Astrocyte of the cerebellum (primary cell): Measurements from ENCODE around the gene TREX2.

Source experiments
- DNase-seq: peaks from one replicate; pipeline ENCODE4 v3.0.0-alpha.2; 2011; ENCODE audit warnings: low read depth
- H3K4me3 ChIP-seq: 2 replicates; pipeline ENCODE4 v1.5.1; 2011; ENCODE audit warnings: mild to moderate bottlenecking, low read depth, low read length, moderate library complexity
- in situ Hi-C: cut with HindIII; loops from 2 replicates; pipeline ENCODE4 v1.10.0; 2017; ENCODE audit warnings: low sequenced_read_pairs
- TF ChIP-seq, protein P1 (sequence below): IDR thresholded peaks from 2 replicates; pipeline ENCODE4 v1.5.1; 2012; ENCODE audit warnings: low read length, low read depth, moderate library complexity, mild to moderate bottlenecking; ENCODE audit errors: missing control alignments

TREX2 gene

DNA sequence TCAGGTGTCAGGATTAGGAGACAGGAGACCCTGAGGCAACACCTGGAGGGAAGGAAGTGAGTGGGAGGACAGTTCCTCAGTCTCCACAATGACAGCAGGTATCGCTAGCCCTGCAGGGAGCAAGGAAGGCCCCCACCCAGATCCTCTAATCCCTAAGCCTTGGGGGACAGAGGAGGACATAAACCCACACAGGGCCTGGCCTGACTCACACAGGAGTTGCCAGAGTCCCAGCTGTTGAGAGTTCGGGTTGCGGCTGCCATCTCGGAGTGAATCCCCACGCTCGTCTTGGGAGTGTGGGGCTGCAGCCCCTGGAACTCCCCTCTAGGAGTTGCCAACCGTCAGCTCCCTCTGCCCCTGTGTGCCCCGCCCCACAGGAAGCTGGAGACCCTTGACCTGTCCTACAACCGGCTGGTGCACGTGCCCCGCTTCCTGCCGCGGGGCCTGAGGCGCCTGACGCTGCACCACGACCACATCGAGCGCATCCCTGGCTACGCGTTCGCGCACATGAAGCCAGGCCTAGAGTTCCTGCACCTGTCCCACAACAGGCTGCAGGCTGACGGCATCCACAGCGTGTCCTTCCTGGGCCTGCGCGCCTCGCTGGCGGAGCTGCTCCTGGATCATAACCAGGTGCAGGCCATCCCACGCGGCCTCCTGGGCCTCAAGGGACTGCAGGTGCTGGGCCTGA lies 39.7 kb upstream of the TREX2 start:
- no peak overlapping the region for H3K4me3 ChIP-seq
- in situ Hi-C loops = no loop called here
- DNase-seq = no peak
- TF ChIP-seq, protein P1, sequence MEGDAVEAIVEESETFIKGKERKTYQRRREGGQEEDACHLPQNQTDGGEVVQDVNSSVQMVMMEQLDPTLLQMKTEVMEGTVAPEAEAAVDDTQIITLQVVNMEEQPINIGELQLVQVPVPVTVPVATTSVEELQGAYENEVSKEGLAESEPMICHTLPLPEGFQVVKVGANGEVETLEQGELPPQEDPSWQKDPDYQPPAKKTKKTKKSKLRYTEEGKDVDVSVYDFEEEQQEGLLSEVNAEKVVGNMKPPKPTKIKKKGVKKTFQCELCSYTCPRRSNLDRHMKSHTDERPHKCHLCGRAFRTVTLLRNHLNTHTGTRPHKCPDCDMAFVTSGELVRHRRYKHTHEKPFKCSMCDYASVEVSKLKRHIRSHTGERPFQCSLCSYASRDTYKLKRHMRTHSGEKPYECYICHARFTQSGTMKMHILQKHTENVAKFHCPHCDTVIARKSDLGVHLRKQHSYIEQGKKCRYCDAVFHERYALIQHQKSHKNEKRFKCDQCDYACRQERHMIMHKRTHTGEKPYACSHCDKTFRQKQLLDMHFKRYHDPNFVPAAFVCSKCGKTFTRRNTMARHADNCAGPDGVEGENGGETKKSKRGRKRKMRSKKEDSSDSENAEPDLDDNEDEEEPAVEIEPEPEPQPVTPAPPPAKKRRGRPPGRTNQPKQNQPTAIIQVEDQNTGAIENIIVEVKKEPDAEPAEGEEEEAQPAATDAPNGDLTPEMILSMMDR = no peak

DNA sequence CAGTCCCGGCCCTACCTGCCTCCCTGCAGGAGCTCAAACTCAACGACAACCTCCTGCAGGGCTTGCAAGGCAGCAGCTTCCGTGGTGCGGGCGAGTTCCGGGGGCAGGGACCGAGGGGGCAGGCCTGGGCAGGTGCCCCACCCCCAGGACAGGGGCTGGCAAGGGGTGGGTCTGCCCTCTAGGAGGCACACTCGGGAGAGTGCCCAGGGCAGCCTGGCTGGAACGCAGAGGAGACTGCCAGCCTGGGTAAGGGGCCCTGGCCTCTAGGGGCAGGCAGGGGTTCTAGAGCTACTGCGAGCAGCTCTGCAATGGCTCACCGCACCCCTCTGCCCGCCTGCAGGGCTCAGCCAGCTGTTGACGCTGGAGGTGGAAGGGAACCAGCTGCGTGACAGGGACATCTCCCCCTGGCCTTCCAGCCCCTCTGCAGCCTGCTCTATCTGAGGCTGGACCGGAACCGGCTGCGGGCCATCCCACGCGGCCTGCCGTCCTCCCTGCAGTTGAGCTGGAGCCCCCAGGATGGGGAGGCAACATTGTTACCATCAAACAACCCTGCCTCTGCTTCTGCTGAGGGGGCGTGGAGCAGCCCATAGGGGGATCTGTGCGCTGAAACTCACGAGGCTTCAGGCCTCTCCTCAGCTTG lies 36.6 kb upstream of the TREX2 start:
- DNase-seq = no peak
- in situ Hi-C loops = no loop called here
- TF ChIP-seq, protein P1 = no peak

DNA sequence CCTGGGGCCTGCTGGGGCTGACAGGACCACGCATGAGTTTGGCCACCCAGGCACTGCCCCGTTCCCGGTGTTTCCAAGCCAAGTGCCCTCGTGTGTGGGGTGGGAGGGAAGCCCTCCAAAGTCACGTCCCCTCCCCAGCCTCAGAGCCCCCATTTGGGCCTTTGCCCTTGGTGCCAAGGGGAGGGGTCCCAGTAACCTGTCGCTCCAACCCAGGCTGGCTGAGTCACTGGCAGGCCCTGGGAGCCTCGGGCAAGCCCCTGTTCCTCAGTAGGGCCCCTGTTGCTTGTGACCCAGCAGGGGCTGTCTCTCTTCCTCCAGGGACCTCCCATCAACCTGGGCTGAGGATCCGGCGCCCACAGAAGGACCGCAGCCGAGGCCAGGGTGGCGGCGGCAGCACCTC lies 35.2 kb upstream of the TREX2 start:
- TF ChIP-seq, protein P1 = no peak
- DNase-seq = no peak
- H3K4me3 ChIP-seq = no peak overlapping the region
- in situ Hi-C loops = no loop called here

More for the DNA sequence above, 36.6 kb upstream of the TREX2 start:
- no peak overlapping the region for H3K4me3 ChIP-seq

DNA sequence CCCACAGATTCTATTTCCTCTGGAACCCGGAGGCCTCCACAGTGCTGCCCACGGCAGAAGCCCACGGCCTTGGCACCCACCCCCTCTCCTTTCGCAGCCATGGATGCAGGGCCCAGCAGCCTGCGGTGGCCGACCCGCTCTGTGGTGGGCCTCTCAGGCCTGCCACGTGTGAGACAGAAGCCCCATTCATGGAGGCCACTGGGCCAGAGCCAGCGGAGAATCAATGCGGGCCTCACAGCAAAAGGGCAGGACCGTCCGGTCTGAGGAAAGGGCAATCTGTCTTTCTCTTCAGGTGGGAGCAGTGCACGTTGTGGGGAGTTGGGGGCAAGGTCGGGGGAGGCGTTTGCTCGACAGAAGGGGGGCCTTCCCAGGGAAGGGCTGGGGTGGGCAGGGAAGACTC lies 32.9 kb upstream of the TREX2 start:
- in situ Hi-C loops = no loop called here
- no peak overlapping the region for H3K4me3 ChIP-seq
- no peak for DNase-seq
- TF ChIP-seq, protein P1 = no peak

DNA sequence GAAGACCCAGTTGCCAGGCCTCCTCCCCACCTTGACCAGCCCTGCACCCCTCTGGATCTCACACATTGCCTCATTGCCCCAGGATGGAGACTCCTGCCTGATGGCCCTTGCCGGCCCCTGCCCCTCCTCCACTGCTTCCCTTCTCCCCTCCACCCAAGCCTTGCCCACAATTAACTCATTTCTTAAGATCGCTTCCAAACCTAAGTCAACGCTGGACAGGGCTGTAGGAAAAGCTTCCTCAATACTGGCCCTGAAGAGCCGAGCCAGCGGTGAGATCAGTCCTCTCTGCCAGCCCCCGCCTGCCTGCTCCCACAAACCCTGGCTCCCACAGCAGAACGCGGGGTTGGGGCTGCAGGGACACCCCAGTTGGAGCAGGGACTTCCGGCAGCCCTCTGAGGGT lies 32.0 kb upstream of the TREX2 start:
- in situ Hi-C loops = no loop called here
- TF ChIP-seq, protein P1 = no peak
- no peak for DNase-seq
- no peak overlapping the region for H3K4me3 ChIP-seq

DNA sequence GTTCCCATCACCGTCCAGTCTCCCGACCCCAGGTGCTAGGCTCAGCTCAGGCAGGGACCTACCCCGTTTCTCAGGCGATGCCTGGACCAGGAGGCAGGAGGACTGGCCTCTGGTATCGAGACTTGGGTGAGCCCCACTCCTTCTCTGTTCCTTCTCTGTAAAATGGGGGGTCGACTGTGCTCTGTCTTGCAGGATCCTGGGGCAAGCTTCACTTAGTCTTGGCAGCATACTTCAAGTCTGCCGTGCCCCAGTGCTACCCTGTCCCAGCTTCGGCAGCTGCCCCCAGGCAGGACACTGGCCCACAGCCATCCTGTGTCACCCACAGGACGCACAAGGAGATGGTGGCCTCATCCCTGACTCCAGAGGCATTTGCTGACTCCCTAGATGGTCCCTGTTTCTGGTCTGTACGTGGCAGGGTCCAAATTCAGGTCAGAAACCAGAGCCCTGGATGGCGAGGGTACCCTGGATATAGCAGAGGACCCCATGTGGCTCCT lies 31.6 kb upstream of the TREX2 start:
- in situ Hi-C loops = no loop called here
- TF ChIP-seq, protein P1 = no peak
- H3K4me3 ChIP-seq = no peak overlapping the region
- no peak for DNase-seq
